Ovary (tissue), 9 donors: ENCODE results near the gene SLIT1. TPM values are rescaled to one million over a fixed set of nuclear protein-coding genes. Genes with fewer than 3 reads are reported as not detected.

Experiments used
- DNase-seq, 5 donors: peaks; one replicate each; pipeline ENCODE4 v3.0.0-alpha.2; 2019 to 2020
- H3K27ac ChIP-seq, 2 donors: fragments of 200-600 bp; one replicate each; pipeline versions ENCODE4 v1.5.1 to v1.8.0; 2019 to 2022
- H3K27me3 ChIP-seq: fragments of 200-600 bp; one replicate; pipeline ENCODE4 v1.8.0; 2022
- H3K36me3 ChIP-seq: fragments of 200-600 bp; sonication (generic); one replicate; pipeline ENCODE4 v1.5.1; 2019
- H3K4me1 ChIP-seq: one replicate; pipeline ENCODE4 v1.8.1; 2013; ENCODE audit warnings: mild to moderate bottlenecking, moderate library complexity; ENCODE audit not compliant: insufficient read depth
- H3K4me3 ChIP-seq: fragments of 200-600 bp; sonication (generic); one replicate; pipeline ENCODE4 v1.5.1; 2017
- H3K9me3 ChIP-seq, 2 donors: fragments of 200-600 bp in 1 of 2; sonication (generic) in 1 of 2; one replicate each; pipeline versions ENCODE4 v1.5.1 to v1.8.1; 2013 to 2019; ENCODE audit warnings: mild to moderate bottlenecking in 1 of 2, moderate library complexity in 1 of 2
- CTCF ChIP-seq, 3 donors: fragments of 450-650 bp in 2 of 3; fragments of 200-600 bp in 1 of 3; IDR thresholded peaks; one replicate each; pipeline versions ENCODE4 v1.5.1 to v1.8.0; 2016 to 2022; ENCODE audit warnings: antibody characterized with exemption in 3 of 3, mild to moderate bottlenecking in 1 of 3
- EP300 ChIP-seq: sonication (generic); formaldehyde crosslinking; IDR thresholded peaks from one replicate; pipeline ENCODE4 v1.6.1; 2017; ENCODE audit warnings: antibody characterized with exemption
- POLR2A ChIP-seq: fragments of 450-650 bp; IDR thresholded peaks from one replicate; pipeline ENCODE4 v1.6.1; 2017; ENCODE audit warnings: antibody characterized with exemption, mild to moderate bottlenecking, moderate library complexity
- WGBS, 3 donors: extraction: QIAGEN DNeasy Blood & Tissue Kit in 1 of 3; methylation state at CpG; one replicate each; pipeline versions ENCODE4 v1.1.5 to v1.1.7; 2013 to 2017; 5-methylcytosine and 5-hydroxymethylcytosine counted together
- intact Hi-C, 4 donors: fragments of 100-400 bp; cut with DNase I; formaldehyde crosslinking; loops; one replicate each; pipeline versions ENCODE4 v1.11.0 to v1.15.1; 2022 to 2023
- polyA plus RNA-seq, 2 donors: library from polyadenylated mRNA; stranded (reverse); fragments of 200-250 nt in 1 of 2; fragments of 350-450 nt in 1 of 2; fragmentation: Illumina TruSeq in 1 of 2; extraction: RNeasy Lipid Tissue Mini Kit (QIAGEN cat#74804) in 1 of 2; gene quantifications; one replicate each; pipeline ENCODE4 v1.2.3, GENCODE V29; 2013 to 2014
- total RNA-seq, 7 donors: library from RNA; depleted of rRNA in 2 of 7; stranded (reverse); fragments of >200 nt in 2 of 7; fragmentation: NEBNext Ultra II Directional in 3 of 7; extraction: Animal tissue kit (Norgen Biotek cat#: 25700) in 3 of 7; gene quantifications; one replicate each; pipeline versions ENCODE4 v1.1.0 to v1.2.4, GENCODE V29; 2016 to 2023
- donor health status: DM: no; HTN: no; CAD: no; lungs with moderate emphysema.
- donor health status: DM: no; HTN: no; CAD: no.
- donor health status: Bipolar disorder and iron deficiency.
- donor health status: DM: yes; HTN: yes; CAD: no.
- donor health status: DM: no; HTN: no; CAD: no.
- donor health status: DM: yes; HTN: yes; CAD: no.

The SLIT1 gene
- total and polyA plus RNA-seq, 9 donors, result under 0.01 to 0.62 (median 0.25) TPM

DNA sequence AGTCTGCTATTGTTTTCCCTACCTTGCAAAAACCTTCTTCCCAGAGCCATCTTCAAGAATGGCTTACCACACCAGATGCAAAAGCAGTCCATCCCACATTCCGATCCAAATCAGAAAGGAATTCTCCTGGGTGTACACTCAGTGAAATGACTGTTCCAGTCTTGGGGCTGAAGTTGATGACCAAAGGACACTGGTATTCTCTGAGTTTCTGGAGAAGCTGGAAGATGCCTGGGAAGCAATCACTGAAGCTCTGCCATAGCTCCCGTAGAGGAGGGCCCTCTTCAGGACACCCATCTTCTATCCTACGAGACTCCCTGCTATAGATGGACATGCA, 197.9 kb downstream of the SLIT1 start:
- H3K4me3 ChIP-seq, result no peak overlapping the region
- intact Hi-C loops, result no loop called here
- no peaks in the 10 kb centered on the region for H3K36me3 ChIP-seq
- WGBS, 3 donors, result 90 to 96% (median 94%) methylated on average over 3 of the region's 3 CpGs
- TF ChIP-seq POLR2A (no peak), EP300 (no peak), CTCF (IDR thresholded peaks at IDR 0.05) (no peak)
- H3K9me3 ChIP-seq, result no peaks in the 10 kb centered on the region
- no peak overlapping the region for H3K27ac ChIP-seq
- peaks cover 10% of the 10 kb centered on the region for H3K4me1 ChIP-seq
- DNase-seq, result no peak
- no peaks in the 10 kb centered on the region for H3K27me3 ChIP-seq

DNA sequence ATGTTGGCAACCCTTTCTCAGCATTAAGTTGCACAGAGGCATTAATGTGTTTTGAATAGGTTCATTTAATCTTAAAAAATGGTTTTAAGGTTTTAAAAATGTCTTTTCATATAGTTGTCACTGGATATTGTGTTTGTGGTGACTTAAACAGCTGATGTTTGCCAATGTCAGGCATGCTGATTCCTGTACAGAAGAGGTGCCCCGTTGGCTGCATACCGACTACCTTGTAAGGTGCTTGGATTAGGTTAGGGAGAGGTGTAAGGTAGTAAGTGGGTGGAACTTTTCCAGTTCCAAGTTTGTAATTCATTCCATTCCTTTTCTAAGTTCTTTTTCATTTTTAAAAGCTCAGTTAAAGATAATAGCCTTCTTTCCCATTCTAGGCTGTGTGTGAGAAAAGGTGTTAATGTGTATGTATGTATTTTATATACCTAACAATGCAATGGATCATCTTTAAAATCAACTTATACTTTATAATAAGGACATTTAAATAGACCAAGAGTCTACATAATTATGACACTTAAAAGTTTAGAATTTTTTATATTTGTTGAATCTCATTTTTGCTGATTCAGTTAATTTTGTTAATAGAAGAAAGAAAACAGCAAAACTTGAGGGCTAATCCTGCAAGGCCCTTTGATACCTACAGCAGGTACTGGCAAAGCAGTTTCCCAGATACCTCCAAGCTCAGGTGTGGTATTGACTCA, 198.5 kb downstream of the SLIT1 start:
- WGBS, 3 donors, result 80 to 96% (median 84%) methylated on average over 2 of the region's 2 CpGs
- Histone ChIP-seq H3K36me3 (no peaks in the 10 kb centered on the region), H3K4me1 (peaks cover 10% of the 10 kb centered on the region), H3K27me3 (no peaks in the 10 kb centered on the region), H3K9me3 (no peaks in the 10 kb centered on the region), H3K27ac (no peak overlapping the region), H3K4me3 (no peak overlapping the region)
- intact Hi-C loops, result no loop called here
- no peak for DNase-seq
- TF ChIP-seq CTCF (IDR thresholded peaks at IDR 0.05) (no peak), EP300 (no peak), POLR2A (no peak)

GRCh38 chr10:96986200-96986856, 199.4 kb downstream of the SLIT1 start:
- H3K27me3 ChIP-seq, result no peaks in the 10 kb centered on the region
- no peak for DNase-seq
- 96 to 99% (median 97%) methylated on average over 6 of the region's 6 CpGs for WGBS, 3 donors
- H3K36me3 ChIP-seq, result no peaks in the 10 kb centered on the region
- TF ChIP-seq CTCF (IDR thresholded peaks at IDR 0.05), result no peak
- no peak for TF ChIP-seq EP300
- no peak for TF ChIP-seq POLR2A
- no peak overlapping the region for H3K4me3 ChIP-seq
- H3K27ac ChIP-seq, result no peak overlapping the region
- no peaks in the 10 kb centered on the region for H3K9me3 ChIP-seq
- intact Hi-C loops, result no loop called here
- peaks cover 8% of the 10 kb centered on the region for H3K4me1 ChIP-seq

DNA sequence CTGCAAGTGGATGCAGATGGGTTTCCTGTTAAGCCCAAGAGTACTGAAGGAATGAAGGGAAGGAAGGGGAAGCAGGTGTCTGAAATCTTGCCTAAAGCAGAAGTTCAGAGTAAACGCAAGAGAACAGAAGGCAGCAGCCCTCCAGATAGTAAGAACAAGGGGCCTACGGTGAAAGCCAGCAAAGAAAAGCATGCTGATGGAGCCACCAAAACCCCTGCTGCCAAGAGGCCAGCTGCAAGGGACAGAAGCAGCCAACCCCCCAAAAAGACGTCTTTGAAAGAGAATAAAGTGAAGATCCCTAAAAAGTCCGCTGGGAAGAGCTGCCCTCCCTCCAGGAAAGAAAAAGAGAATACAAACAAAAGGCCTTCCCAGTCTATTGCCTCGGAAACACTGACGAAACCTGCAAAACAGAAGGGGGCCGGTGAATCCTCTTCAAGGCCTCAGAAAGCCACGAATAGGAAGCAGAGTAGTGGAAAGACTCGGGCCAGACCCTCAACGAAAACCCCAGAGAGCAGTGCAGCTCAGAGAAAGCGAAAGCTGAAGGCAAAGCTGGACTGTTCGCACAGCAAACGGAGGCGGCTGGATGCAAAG, 201.1 kb downstream of the SLIT1 start:
- H3K4me1 ChIP-seq, result peaks cover 5% of the 10 kb centered on the region
- DNase-seq, result no peak
- peak overlapping the region in 1 of 2 donors; percentile 28 for H3K27ac ChIP-seq
- H3K36me3 ChIP-seq, result no peaks in the 10 kb centered on the region
- no peaks in the 10 kb centered on the region for H3K27me3 ChIP-seq
- intact Hi-C loops, result no loop called here
- TF ChIP-seq EP300 (no peak), POLR2A (no peak), CTCF (IDR thresholded peaks at IDR 0.05) (no peak)
- H3K9me3 ChIP-seq, result no peaks in the 10 kb centered on the region
- no peak overlapping the region for H3K4me3 ChIP-seq
- WGBS, 3 donors, result 55 to 66% (median 63%) methylated on average over 14 of the region's 14 CpGs
